ENCODE measurements around the gene OR52W1.

GRCh38 chr11:6175440-6175839 lies 23.6 kb upstream of the OR52W1 start:
- TF ChIP-seq CTCF (IDR thresholded peaks at IDR 0.05; ENCODE audit: low read length): no peak
- TF ChIP-seq EZH2 (IDR thresholded peaks at IDR 0.05; ENCODE audit: borderline replicate concordance, low read length): no peak
